ENCODE data around the gene SARS1.

Gene SARS1

DNA sequence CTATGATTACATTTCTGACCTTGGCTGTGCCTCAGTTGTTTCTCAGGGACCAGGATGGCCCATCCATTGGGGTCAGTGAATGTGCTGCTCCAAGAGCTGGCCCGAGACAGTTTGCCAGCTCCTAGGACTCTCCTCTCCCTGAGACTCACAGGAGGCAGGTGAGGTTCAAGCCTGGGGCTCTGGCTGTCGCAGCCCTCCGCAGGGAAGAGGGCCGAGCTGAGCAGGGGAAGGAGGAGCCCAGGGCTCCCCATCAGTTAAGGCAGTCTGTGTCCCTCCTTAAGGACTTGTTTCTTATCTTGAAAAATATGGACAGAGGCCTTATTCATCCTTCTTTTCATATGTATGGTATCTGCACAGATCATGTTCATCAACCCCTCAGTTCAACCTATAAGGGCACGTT lies 26.6 kb upstream of the SARS1 start:
- TF ChIP-seq, protein P1, sequence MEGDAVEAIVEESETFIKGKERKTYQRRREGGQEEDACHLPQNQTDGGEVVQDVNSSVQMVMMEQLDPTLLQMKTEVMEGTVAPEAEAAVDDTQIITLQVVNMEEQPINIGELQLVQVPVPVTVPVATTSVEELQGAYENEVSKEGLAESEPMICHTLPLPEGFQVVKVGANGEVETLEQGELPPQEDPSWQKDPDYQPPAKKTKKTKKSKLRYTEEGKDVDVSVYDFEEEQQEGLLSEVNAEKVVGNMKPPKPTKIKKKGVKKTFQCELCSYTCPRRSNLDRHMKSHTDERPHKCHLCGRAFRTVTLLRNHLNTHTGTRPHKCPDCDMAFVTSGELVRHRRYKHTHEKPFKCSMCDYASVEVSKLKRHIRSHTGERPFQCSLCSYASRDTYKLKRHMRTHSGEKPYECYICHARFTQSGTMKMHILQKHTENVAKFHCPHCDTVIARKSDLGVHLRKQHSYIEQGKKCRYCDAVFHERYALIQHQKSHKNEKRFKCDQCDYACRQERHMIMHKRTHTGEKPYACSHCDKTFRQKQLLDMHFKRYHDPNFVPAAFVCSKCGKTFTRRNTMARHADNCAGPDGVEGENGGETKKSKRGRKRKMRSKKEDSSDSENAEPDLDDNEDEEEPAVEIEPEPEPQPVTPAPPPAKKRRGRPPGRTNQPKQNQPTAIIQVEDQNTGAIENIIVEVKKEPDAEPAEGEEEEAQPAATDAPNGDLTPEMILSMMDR (conservative IDR thresholded peaks at IDR 0.05), result no peak
- no peak overlapping the region; the same call in 1 of the 2 replicates for H3K27ac ChIP-seq

DNA sequence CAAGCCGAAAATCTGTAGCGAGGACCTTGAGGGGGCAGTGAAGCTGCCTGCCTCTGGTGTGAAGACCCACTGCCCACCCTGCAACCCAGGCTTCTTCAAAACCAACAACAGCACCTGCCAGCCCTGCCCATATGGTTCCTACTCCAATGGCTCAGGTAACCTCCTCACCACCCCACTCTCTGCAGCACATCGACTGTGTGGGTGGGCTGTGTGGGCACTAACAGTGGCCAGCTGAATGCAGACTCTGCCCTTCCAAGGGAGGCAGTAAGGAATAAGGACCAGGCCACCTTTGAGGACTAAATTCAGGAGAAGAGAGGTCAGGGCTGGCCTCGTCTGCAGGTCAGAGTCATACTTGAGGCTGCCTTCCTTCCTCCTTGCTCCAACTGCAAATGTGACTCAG lies 25.5 kb upstream of the SARS1 start:
- no peak overlapping the region for H3K27ac ChIP-seq
- TF ChIP-seq, protein P1 (conservative IDR thresholded peaks at IDR 0.05), result no peak

DNA sequence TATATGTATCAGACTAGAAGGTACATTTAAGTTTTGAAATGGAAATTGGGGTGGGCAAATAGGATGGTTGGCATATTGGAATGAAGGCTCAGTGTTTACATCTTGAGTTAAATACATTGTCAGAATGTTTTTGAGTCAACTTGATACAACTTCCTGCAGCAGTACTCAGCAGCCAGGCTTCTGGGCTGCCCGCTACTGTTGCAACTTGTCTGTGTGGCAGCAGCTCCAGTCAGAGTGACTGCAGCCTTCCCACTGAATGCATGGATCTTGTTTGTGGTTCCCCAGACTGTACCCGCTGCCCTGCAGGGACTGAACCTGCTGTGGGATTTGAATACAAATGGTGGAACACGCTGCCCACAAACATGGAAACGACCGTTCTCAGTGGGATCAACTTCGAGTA lies 24.9 kb upstream of the SARS1 start:
- TF ChIP-seq, protein P1 (conservative IDR thresholded peaks at IDR 0.05), result no peak
- H3K27ac ChIP-seq, result no peak overlapping the region

DNA sequence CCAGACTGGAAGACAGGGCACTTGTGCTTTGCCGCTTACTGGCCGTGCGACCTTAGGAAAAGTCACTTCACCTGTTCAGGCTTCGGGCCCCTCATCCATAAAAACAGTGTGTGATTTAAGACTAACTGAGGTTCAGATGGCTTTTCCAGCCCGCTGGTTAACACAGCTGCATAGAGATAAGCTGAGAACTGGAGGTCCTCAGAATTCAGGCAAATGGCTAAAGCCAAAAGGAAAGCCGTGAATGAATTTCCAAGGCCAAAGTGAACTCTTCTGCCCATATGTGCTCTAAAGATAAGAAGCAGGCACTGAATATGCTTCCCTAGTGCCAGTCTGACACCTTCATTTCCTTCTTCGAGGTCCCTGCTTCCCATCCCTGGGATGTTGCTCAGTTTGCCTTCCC lies 23.5 kb upstream of the SARS1 start:
- TF ChIP-seq, protein P1 (conservative IDR thresholded peaks at IDR 0.05), result no peak
- H3K27ac ChIP-seq, result no peak overlapping the region

DNA sequence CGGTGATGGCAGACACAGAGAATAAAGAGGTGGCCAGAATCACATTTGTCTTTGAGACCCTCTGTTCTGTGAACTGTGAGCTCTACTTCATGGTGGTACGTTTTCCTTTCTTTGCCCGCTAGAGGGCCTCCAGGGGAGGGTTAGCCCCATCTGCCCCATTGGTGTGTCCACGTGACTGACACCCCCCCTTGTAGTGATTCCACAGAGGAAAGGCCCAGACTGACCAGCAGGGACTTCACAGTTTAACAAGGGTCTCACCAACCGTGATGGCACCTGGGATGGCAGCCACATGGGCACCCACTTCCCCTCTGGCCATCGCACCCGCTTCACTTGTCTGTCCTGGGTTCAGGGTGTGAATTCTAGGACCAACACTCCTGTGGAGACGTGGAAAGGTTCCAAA lies 22.3 kb upstream of the SARS1 start:
- TF ChIP-seq, protein P1 (conservative IDR thresholded peaks at IDR 0.05), result no peak

DNA sequence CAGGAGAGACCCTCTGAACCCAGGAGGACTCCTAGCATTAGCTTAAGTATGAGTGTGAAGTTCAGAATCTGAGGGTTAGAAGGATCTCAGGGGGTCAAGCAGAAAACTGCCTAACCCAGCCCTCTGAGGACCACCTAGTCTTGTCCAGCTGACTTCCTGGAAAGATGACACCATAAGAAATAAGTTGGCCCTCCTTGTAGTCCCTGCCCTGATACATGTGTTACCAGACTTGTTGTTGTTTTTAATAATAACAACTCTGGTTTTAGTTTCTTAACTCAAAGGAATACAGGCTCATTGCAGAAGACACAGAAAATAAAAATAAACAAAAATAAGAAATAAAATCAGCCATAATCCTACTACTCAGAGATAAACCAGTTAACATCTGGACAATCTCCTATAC lies 21.8 kb upstream of the SARS1 start:
- TF ChIP-seq, protein P1 (conservative IDR thresholded peaks at IDR 0.05), result no peak
- peak overlapping the region; percentile 58 for H3K27ac ChIP-seq

More for the DNA sequence above, 22.3 kb upstream of the SARS1 start:
- peak overlapping the region; percentile 58 for H3K27ac ChIP-seq

DNA sequence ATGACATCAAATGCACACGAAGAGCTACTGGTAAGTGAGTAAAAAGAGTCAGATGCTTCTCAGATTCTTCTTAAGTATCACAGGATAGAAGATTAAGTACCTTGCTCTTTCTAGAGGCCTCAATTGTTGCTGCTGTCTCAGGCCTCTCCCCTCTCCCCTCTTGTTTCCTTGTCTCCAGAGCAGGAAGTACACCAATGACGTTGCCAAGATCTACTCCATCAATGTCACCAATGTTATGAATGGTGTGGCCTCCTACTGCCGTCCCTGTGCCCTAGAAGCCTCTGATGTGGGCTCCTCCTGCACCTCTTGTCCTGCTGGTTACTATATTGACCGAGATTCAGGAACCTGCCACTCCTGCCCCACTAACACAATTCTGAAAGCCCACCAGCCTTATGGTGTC lies 21.3 kb upstream of the SARS1 start:
- TF ChIP-seq, protein P1 (conservative IDR thresholded peaks at IDR 0.05), result no peak
- H3K27ac ChIP-seq, result peak overlapping the region; percentile 58
